Motor neuron (in vitro differentiated cells): ENCODE measurements around the gene RIMS3. TPM values are rescaled to one million over a fixed set of nuclear protein-coding genes. Genes with fewer than 3 reads are reported as not detected.

Experiments used
- ATAC-seq, 8 experiments: fragments of 200-7000 bp; cut with Tn5 transposase; replicated peaks in 6 of 8; 2 replicates each; pipeline ENCODE4 v1.8.0; 2021; ENCODE audit warnings: mild to moderate bottlenecking in 8 of 8, moderate library complexity in 8 of 8
- H3K27ac ChIP-seq, 2 donors: fragments of 250-450 bp; sonication (Bioruptor Pico); 2 replicates each; pipeline ENCODE4 v1.9.0; 2021; ENCODE audit warnings: antibody characterized with exemption in 2 of 2, mild to moderate bottlenecking in 2 of 2, moderate library complexity in 1 of 2
- H3K4me1 ChIP-seq, 2 donors: fragments of 250-450 bp; sonication (Bioruptor Pico); replicated peaks in 1 of 2; 2 replicates each; pipeline ENCODE4 v1.6.1; 2021; ENCODE audit warnings: antibody characterized with exemption in 2 of 2, mild to moderate bottlenecking in 2 of 2, moderate library complexity in 1 of 2
- H3K4me3 ChIP-seq, 5 donors: fragments of 250-450 bp; sonication (Bioruptor Pico); 2 replicates each; pipeline ENCODE4 v1.9.0; 2021; ENCODE audit warnings: antibody characterized with exemption in 5 of 5, mild to moderate bottlenecking in 5 of 5, moderate library complexity in 4 of 5
- WGBS, 10 experiments: fragments of 450-650 bp; shearing (Covaris generic); methylation state at CpG; one replicate each; pipeline ENCODE4 v1.0.0; 2022; 5-methylcytosine and 5-hydroxymethylcytosine counted together
- in situ Hi-C, 9 experiments: fragments of 400-800 bp; cut with MboI; loops; one replicate each; pipeline ENCODE4 v1.15.0; 2021; ENCODE audit warnings: low sequenced_read_pairs in 9 of 9, low pct_unique_long_range_greater_than_20kb in 2 of 9; ENCODE audit not compliant: unreplicated experiment in 9 of 9
- total RNA-seq, 8 experiments: library from RNA; unstranded; fragments of 300-600 nt; gene quantifications; 2 replicates each; pipeline versions ENCODE4 v1.2.3 to v1.2.4, GENCODE V29; 2022

Gene RIMS3
- total RNA-seq, 8 experiments from 2014 or later: 0.13 to 112 (median 52.3) TPM

- Histone ChIP-seq H3K4me3 (no peak overlapping the region), H3K27ac (no peak overlapping the region), H3K4me1 (peaks cover 15 to 24% of the 10 kb centered on the region in 2 donors)
- in situ Hi-C loops: no loop called here
- ATAC-seq: no peak
- WGBS, 10 experiments: 30 to 100% (median 80%) methylated on average over 1 to 5 of the region's 5 CpGs; no CpG with 5 or more reads in 1 of the 10 experiments
Measured at GRCh38 chr1:40645118-40645680, 20.3 kb downstream of the RIMS3 start.

- no peak for ATAC-seq
- no peaks in the 10 kb centered on the region for H3K4me1 ChIP-seq
- H3K4me3 ChIP-seq: no peak overlapping the region
- H3K27ac ChIP-seq: no peak overlapping the region
- in situ Hi-C loops: no loop called here
- 72 to 100% (median 89%) methylated on average over 1 to 15 of the region's 18 CpGs; no CpG with 5 or more reads in 3 of the 10 experiments for WGBS, 10 experiments
Measured at GRCh38 chr1:40641601-40642242, 23.8 kb downstream of the RIMS3 start.

GRCh38 chr1:40640314-40641076 lies 25.0 kb downstream of the RIMS3 start:
- Histone ChIP-seq H3K4me1 (no peaks in the 10 kb centered on the region), H3K4me3 (no peak overlapping the region), H3K27ac (no peak overlapping the region)
- ATAC-seq: no peak
- WGBS, 10 experiments: 52 to 100% (median 100%) methylated on average over 1 to 8 of the region's 10 CpGs; no CpG with 5 or more reads in 4 of the 10 experiments
- in situ Hi-C loops: no loop called here

- Histone ChIP-seq H3K4me3 (no peak overlapping the region), H3K4me1 (no peaks in the 10 kb centered on the region), H3K27ac (no peak overlapping the region)
- WGBS, 10 experiments: 40 to 100% (median 77%) methylated on average over 1 to 8 of the region's 8 CpGs; no CpG with 5 or more reads in 1 of the 10 experiments
- peak in 6 of 8 experiments; percentile 17 to 82 (median 55) for ATAC-seq
- in situ Hi-C loops: no loop called here
Measured at GRCh38 chr1:40638097-40639036, 27.1 kb downstream of the RIMS3 start.

GRCh38 chr1:40637470-40638007 lies 27.9 kb downstream of the RIMS3 start:
- peak in 5 of 8 experiments; percentile 65 to 77 (median 67) for ATAC-seq
- WGBS, 10 experiments: 0 to 100% (median 71%) methylated on average over 1 to 3 of the region's 3 CpGs
- no peak overlapping the region for H3K4me3 ChIP-seq
- in situ Hi-C loops: no loop called here
- no peak overlapping the region for H3K27ac ChIP-seq
- H3K4me1 ChIP-seq: no peaks in the 10 kb centered on the region

GRCh38 chr1:40636777-40637176 lies 28.7 kb downstream of the RIMS3 start:
- Histone ChIP-seq H3K27ac (no peak overlapping the region), H3K4me3 (no peak overlapping the region), H3K4me1 (no peaks in the 10 kb centered on the region)
- 0 to 59% (median 43%) methylated on average over 1 to 4 of the region's 6 CpGs; no CpG with 5 or more reads in 3 of the 10 experiments for WGBS, 10 experiments
- in situ Hi-C loops: no loop called here
- no peak for ATAC-seq

- Histone ChIP-seq H3K4me1 (no peaks in the 10 kb centered on the region), H3K4me3 (no peak overlapping the region), H3K27ac (no peak overlapping the region)
- ATAC-seq: no peak
- in situ Hi-C loops: no loop called here
- whole genome bisulfite sequencing, 10 experiments: 80 to 100% (median 97%) methylated on average over 2 to 15 of the region's 25 CpGs; no CpG with 5 or more reads in 4 of the 10 experiments
Measured at GRCh38 chr1:40635763-40636500, 29.6 kb downstream of the RIMS3 start.

GRCh38 chr1:40634901-40635655 lies 30.4 kb downstream of the RIMS3 start:
- in situ Hi-C loops: no loop called here
- Histone ChIP-seq H3K4me3 (no peak overlapping the region), H3K4me1 (no peaks in the 10 kb centered on the region), H3K27ac (no peak overlapping the region)
- 37 to 100% (median 70%) methylated on average over 1 to 6 of the region's 6 CpGs; no CpG with 5 or more reads in 1 of the 10 experiments for WGBS, 10 experiments
- ATAC-seq: no peak

- WGBS, 10 experiments: 0 to 94% (median 86%) methylated on average over 1 to 2 of the region's 2 CpGs; no CpG with 5 or more reads in 3 of the 10 experiments
- in situ Hi-C loops: no loop called here
- Histone ChIP-seq H3K27ac (no peak overlapping the region), H3K4me3 (no peak overlapping the region), H3K4me1 (no peaks in the 10 kb centered on the region)
- peak in 2 of 8 experiments; percentile 29 to 47 for ATAC-seq
Measured at GRCh38 chr1:40633931-40634376, 31.5 kb downstream of the RIMS3 start.

GRCh38 chr1:40633523-40633922 lies 32.0 kb downstream of the RIMS3 start:
- in situ Hi-C loops: no loop called here
- ATAC-seq: no peak
- no peak overlapping the region for H3K27ac ChIP-seq
- H3K4me1 ChIP-seq: no peaks in the 10 kb centered on the region
- H3K4me3 ChIP-seq: no peak overlapping the region

- Histone ChIP-seq H3K4me1 (no peaks in the 10 kb centered on the region), H3K27ac (no peak overlapping the region), H3K4me3 (no peak overlapping the region)
- WGBS, 10 experiments: 28 to 80% (median 58%) methylated on average over 1 to 7 of the region's 7 CpGs; no CpG with 5 or more reads in 3 of the 10 experiments
- ATAC-seq: peak in 5 of 8 experiments; percentile 47 to 86 (median 65)
- in situ Hi-C loops: no loop called here
Measured at GRCh38 chr1:40630488-40631223, 34.8 kb downstream of the RIMS3 start.
